Stimulated activated CD4-positive, alpha-beta T cell treated with anti-CD3 and anti-CD28 coated beads, Interleukin-15, amount 100 ng/mL, for 1 hour (primary cell): Measurements from ENCODE around the gene RUBCNL.

Experiments used
- DNase-seq, 2 donors: peaks; one replicate each; pipeline ENCODE4 v3.0.0-alpha.2; 2020; ENCODE audit warnings: low read depth in 1 of 2, low spot score in 1 of 2

Gene RUBCNL

DNA sequence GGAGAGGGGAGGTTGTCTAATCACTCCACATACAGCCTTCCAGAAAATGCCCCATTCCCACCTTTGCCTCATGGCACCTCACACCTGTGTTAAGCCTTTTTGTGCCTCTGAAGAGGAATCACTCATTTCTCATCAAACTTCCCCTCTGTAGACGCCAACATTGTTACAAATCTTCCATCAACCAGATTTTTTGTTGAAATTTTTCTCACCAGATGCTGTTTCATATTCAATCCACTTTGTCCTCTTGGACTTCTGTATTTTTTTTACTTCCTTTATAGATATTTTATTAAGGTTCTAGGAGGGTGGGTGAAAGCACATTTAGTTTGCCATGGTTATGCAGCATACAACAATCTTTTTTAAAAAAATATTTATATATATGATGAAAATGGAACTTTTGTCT is 74.0 kb downstream of the RUBCNL start:
- no peak for DNase-seq

DNA sequence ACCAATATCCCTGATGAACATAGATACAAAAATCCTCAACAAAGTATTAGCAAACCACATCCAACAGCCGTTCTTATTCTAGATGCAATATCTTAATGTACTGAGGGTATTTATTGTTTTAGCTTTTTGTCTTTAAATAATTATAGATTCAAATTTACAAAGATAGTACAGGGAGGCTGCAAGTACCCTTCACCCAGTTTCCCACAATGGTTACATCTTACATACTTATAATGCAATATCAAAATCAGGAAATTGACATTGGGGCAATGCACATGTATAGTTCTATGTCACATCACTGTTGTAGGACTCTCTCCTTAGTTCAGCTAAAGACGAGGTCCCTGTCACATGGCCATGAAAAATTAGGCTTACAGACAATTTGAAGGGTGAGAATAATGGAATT is 75.8 kb downstream of the RUBCNL start:
- no peak for DNase-seq

DNA sequence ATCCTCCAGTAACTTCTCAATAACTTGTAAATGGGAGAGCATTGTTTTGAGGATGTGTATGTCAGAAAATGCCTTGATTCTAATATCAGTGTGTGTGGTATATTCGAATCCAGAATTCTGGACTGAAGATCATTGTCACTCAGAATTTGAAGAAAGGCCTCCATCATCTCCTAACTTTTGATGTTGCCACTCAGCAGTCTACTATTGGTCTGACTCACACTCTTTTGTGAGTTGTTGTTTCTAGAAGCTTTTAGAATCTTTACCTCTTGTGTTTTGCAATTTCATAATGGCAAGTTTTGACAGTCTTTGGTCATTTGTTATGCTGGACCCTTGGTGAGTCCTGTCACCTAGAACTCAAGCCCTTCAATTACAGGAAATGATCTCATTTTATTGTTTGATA is 77.0 kb downstream of the RUBCNL start:
- DNase-seq = no peak

DNA sequence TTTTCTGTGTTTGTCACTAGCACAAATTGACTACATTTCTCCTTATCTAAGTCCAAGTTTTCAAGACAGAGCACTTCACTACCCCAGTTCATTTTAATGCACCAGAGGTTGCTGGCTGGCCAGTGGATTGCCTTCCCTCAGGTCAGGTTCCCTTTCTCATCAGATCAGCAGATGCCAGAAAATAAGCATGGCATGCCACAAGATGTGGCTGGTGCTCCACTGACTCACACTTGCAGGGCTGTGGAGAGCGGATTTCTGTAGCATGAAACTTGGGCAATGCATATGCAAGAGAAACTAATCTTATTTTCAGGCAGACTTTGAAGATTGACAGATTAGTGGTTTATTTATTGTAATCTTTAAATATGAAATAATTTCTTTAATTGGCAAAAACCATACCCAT is 79.5 kb downstream of the RUBCNL start:
- no peak for DNase-seq

DNA sequence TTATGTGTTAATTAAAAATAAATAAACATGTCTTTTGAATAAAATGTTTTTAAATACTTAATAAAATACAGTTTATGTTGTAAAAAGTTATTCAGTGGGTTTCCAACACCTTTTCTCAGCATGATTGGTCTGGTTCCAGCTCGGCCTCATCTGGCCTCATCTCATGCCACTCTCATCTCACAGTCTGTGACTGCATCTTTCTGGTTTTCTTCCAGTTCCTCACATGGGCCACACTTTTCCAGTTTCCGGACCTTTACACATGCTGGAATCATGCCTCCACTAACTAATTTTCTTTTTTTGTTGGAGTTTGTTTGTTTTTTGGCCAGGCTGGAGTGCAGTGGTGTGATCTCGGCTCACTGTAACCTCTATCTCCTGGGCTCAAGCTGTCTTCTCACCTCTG is 82.5 kb downstream of the RUBCNL start:
- no peak for DNase-seq

DNA sequence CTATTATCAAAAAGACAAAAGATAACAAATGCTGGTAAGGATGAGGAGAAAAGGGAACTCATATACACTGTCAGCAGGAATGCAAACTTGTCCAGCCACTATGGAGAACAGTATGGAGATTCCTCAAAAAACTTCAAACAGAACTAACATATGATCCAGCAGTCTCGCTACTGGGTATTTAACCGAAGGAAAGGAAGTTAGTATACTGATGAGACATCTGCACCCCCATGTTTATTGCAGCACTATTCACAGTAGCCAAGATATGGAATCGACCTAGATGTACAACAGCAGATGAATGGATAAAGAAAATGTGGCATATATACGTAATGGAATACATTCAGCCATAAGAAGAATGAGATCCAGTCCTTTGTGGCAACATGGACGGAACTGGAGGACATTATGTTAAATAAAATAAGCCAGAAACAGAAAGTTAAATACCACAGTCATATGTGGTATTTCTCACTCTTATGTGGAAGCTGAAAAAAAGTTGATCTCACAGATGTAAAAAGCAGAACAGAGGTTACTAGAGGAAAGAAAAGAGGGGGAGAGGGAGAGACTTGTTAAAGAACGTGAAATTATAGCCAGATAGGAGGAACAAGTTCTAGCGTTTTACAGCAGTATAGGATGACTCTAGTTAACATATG is 83.2 kb downstream of the RUBCNL start:
- no peak for DNase-seq

DNA sequence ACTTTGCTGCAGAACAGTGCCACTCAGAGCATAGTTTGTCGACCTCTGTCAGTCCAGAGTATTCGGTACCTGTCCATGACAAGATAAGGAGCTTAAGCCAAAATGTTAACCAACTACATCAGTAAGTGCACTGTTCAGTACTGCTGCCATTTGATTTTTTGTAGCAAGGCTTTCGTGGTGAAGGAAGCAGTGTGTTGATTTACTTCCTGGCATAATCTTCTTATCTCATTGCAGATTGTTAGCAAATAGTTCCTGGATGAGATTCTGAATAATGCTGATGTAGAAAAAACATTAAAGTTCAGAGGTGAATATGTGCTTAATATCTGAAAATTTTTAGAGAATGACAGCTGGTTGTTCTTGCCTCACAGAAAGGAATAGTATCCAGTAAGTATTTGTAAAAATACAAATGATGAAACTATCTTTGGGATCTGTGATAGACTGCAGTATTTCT is 89.7 kb downstream of the RUBCNL start:
- no peak for DNase-seq

DNA sequence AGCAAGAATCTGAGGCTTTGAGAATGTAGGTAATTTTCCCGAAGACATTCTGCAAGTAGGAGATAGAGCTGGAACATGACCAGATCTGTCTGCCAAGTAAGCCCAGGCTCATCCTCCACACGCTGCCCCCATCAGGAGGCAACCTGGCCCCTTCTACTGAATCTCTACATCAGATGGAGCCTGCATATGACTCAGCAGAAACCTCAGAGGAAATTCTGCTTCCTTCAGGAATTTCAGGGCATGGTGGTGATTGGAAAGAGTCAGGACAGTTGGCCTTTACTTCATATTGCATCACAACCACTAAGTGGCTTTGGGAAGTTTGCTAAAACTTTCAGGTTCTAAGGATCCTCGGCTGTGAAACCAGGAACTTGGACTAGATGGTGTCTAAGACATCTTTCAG is 90.1 kb downstream of the RUBCNL start:
- DNase-seq = no peak

DNA sequence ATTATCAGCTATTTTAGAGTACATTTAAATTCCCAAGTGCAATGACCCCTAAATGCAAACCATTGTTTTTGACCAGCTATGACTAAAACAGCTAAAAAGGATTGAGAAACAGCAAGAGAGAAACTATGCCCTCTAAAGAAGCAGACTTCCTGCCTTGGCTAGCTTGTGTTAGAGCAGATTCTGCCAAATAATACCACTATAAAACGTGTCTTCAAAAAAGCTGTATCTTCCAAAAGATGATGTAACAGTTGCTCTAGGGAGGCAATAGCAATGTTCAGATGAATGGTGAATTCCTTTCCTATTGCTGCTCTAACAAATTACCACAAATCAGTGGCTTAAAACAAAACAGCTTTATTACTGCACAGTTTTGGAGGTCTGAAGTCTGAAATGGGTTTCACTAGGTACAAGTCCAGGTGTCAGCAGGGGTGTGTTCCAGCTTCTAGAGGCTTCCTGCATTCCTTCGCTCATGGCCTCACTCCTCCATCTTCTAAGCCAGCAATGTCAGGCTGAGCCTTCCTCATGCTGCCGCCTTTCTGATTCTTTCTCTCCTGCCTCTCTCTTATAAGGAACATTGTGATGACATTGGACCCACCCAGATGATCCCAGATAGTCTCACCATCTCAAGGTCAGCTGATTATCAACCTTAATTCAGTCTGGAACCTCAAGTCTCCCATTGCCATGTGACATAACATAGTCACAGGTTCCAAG is 90.8 kb downstream of the RUBCNL start:
- no peak for DNase-seq

DNA sequence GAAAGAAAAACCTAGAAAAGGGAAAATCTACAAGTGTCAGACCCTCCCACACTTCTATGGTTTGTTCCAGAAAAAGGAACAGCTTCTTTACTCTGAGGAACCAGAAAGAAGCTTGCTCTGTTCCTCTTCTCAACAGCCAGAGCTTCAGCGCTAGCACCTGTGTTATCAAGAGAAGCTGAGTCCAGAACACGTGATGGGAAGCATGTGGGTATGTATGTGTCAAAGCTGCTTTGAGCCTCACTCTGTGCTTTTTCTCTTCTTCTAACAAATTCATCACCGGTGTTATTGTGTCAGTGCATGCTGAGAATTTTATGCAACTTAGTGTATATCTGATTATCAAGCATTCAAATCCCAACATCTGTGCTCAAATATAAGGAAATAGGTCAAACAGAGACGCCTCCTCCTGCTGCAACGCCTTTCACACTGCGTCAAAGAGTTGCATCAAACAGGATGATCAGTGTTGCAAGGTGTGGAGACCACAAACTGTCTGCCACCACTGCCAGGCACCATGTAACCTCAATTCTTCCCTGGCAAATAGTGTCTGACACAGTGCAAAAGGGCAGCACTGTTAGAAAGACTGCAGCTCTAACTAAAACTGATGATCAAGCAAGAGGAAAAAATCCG is 91.4 kb downstream of the RUBCNL start:
- DNase-seq = peak in 1 of 2 donors; percentile 35

DNA sequence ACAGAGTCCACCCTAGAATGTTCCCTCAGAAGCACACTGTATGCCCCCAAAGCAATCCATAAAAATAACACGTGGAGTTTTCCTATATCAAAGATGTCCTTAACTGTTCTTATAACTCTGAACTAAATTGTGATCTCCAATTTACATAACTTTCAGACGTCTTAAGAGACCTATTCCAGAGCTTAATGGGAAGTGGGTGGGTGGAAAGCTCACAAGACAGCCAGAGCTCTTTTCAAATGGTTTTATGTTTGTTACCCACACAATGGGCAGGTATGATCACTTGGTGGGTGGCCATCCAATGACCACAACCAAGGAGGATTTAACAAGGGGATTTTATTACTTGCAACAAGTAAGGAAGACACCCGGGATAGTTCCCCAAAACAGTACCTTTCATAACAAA is 93.6 kb downstream of the RUBCNL start:
- no peak for DNase-seq
